Transverse colon (tissue), 4 donors: Measurements from ENCODE around the gene C9orf50.

Experiments
- POLR2A ChIP-seq: fragments of 450-650 bp; IDR thresholded peaks from one replicate; pipeline ENCODE4 v1.6.1; 2016; ENCODE audit warnings: antibody characterized with exemption, mild to moderate bottlenecking, moderate library complexity
- POLR2AphosphoS5 ChIP-seq, 3 donors: sonication (generic); formaldehyde crosslinking; IDR thresholded peaks; one replicate each; pipeline ENCODE4 v1.6.1; 2016; ENCODE audit warnings: antibody characterized with exemption in 3 of 3
- TF ChIP-seq, protein P1 (sequence below), 5 experiments: fragments of 200-600 bp in 3 of 5; fragments of 450-650 bp in 2 of 5; sonication (generic) in 3 of 5; IDR thresholded peaks; 1 replicate in 2 of 5; 2 replicates in 3 of 5; pipeline ENCODE4 v1.5.1; 2016 to 2017; ENCODE audit warnings: antibody characterized with exemption in 5 of 5, inconsistent platforms in 3 of 5, mild to moderate bottlenecking in 2 of 5, moderate library complexity in 1 of 5

- no peak for TF ChIP-seq POLR2A
- TF ChIP-seq, protein P1, sequence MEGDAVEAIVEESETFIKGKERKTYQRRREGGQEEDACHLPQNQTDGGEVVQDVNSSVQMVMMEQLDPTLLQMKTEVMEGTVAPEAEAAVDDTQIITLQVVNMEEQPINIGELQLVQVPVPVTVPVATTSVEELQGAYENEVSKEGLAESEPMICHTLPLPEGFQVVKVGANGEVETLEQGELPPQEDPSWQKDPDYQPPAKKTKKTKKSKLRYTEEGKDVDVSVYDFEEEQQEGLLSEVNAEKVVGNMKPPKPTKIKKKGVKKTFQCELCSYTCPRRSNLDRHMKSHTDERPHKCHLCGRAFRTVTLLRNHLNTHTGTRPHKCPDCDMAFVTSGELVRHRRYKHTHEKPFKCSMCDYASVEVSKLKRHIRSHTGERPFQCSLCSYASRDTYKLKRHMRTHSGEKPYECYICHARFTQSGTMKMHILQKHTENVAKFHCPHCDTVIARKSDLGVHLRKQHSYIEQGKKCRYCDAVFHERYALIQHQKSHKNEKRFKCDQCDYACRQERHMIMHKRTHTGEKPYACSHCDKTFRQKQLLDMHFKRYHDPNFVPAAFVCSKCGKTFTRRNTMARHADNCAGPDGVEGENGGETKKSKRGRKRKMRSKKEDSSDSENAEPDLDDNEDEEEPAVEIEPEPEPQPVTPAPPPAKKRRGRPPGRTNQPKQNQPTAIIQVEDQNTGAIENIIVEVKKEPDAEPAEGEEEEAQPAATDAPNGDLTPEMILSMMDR (IDR thresholded peaks at IDR 0.05): no peak
- no peak for TF ChIP-seq POLR2AphosphoS5 (IDR thresholded peaks at IDR 0.05)
These were observed 12.3 kb upstream of the C9orf50 start for GRCh38 chr9:129633207-129633606.
